Mesothelial cell of epicardium (in vitro differentiated cells): ENCODE measurements around the gene KLHL42. TPM values are rescaled to one million over a fixed set of nuclear protein-coding genes. Genes with fewer than 3 reads are reported as not detected.

Source experiments
- DNase-seq, 2 experiments: peaks; one replicate each; pipeline ENCODE4 v3.0.0; 2021; ENCODE audit warnings: low spot score in 2 of 2; ENCODE audit not compliant: unreplicated experiment in 2 of 2
- H3K27ac Mint-ChIP-seq: 2 replicates; pipeline ENCODE4 v1.8.0; 2021; ENCODE audit warnings: mixed read lengths
- H3K27me3 Mint-ChIP-seq: 2 replicates; pipeline ENCODE4 v1.8.0; 2021; ENCODE audit warnings: low read depth, mixed read lengths
- H3K36me3 Mint-ChIP-seq: 2 replicates; pipeline ENCODE4 v1.8.0; 2021; ENCODE audit warnings: mixed read lengths
- H3K4me1 Mint-ChIP-seq: 2 replicates; pipeline ENCODE4 v1.8.0; 2021; ENCODE audit warnings: mixed read lengths
- H3K4me3 Mint-ChIP-seq: 2 replicates; pipeline ENCODE4 v1.8.0; 2021; ENCODE audit warnings: mild to moderate bottlenecking, moderate library complexity, mixed read lengths
- H3K9me3 Mint-ChIP-seq: 2 replicates; pipeline ENCODE4 v1.8.0; 2021; ENCODE audit warnings: mixed read lengths
- total RNA-seq: library from RNA; stranded (reverse); gene quantifications from 3 replicates; pipeline ENCODE4 v1.2.1, GENCODE V29; 2021
- TF ChIP-seq, protein P1 (sequence below): fragments of 200-600 bp; sonication (generic); IDR thresholded peaks from one replicate; pipeline ENCODE4 v1.5.0; 2021; ENCODE audit warnings: antibody characterized with exemption; ENCODE audit not compliant: unreplicated experiment

KLHL42 gene
- total RNA-seq, 1 donor from 2014 or later, result 38.7 TPM

DNA sequence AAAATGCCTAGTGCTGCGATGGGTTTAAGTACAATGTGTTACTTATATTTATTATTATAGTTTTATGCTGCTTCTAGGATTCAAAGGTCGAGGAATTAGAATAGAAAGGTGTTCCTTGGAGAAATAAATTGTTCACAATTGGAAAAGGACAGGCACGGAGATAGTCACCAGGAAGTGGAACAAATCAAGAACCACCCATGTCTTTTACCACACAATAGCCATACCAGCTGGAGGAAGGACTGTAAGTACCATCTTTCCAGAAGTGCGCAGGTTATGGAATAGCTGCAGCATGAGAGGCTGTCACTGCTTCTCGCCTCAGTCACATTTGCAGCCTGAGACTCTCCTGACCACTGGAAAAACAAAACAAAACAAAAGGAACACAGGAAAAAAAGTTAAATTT is 40.5 kb downstream of the KLHL42 start:
- no peak overlapping the region for H3K4me3 Mint-ChIP-seq
- TF ChIP-seq, protein P1, sequence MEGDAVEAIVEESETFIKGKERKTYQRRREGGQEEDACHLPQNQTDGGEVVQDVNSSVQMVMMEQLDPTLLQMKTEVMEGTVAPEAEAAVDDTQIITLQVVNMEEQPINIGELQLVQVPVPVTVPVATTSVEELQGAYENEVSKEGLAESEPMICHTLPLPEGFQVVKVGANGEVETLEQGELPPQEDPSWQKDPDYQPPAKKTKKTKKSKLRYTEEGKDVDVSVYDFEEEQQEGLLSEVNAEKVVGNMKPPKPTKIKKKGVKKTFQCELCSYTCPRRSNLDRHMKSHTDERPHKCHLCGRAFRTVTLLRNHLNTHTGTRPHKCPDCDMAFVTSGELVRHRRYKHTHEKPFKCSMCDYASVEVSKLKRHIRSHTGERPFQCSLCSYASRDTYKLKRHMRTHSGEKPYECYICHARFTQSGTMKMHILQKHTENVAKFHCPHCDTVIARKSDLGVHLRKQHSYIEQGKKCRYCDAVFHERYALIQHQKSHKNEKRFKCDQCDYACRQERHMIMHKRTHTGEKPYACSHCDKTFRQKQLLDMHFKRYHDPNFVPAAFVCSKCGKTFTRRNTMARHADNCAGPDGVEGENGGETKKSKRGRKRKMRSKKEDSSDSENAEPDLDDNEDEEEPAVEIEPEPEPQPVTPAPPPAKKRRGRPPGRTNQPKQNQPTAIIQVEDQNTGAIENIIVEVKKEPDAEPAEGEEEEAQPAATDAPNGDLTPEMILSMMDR, result no peak
- H3K27ac Mint-ChIP-seq, result no peak overlapping the region
- no peaks in the 10 kb centered on the region for H3K36me3 Mint-ChIP-seq
- H3K9me3 Mint-ChIP-seq, result peaks cover 8% of the 10 kb centered on the region
- no peak for DNase-seq
- H3K27me3 Mint-ChIP-seq, result no peaks in the 10 kb centered on the region
- H3K4me1 Mint-ChIP-seq, result peaks cover 17% of the 10 kb centered on the region

DNA sequence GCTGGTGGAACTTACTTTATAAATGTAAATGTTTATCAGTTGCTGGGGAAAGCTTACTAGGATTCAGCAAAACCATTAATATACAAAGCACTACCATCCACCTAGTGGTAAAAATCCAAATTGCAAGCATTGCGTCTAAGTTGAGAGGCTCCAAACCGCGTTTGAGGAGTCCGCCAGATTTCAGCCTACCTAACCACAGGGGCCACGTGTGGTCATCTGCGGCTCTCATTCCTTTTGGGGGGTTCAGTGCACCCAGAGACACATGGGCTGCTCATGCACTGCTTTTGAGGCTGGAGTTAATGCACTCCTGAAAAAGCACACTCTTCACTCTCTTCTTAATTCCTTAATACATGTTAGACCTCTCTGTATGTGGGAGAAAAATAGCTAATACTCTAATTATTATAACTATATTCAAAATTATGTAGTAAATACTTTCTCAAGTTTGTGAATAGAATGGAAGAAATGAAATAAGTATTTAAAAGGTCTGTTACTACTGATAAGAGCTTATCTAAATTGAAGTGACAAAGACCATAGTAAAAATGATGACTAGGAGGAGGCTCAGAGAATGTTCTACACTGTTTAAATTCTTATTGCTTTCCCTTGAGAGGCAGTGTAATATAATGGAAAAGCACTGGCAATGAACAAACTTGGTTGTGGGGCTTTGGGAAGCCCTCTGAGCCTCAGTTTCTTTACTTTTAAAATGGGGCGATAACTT is 41.4 kb downstream of the KLHL42 start:
- Mint-ChIP-seq H3K9me3 (peaks cover 5% of the 10 kb centered on the region), H3K4me1 (peaks cover 17% of the 10 kb centered on the region), H3K27me3 (no peaks in the 10 kb centered on the region), H3K27ac (no peak overlapping the region), H3K36me3 (no peaks in the 10 kb centered on the region), H3K4me3 (no peak overlapping the region)
- TF ChIP-seq, protein P1, result peak; percentile 88
- DNase-seq, result no peak

DNA sequence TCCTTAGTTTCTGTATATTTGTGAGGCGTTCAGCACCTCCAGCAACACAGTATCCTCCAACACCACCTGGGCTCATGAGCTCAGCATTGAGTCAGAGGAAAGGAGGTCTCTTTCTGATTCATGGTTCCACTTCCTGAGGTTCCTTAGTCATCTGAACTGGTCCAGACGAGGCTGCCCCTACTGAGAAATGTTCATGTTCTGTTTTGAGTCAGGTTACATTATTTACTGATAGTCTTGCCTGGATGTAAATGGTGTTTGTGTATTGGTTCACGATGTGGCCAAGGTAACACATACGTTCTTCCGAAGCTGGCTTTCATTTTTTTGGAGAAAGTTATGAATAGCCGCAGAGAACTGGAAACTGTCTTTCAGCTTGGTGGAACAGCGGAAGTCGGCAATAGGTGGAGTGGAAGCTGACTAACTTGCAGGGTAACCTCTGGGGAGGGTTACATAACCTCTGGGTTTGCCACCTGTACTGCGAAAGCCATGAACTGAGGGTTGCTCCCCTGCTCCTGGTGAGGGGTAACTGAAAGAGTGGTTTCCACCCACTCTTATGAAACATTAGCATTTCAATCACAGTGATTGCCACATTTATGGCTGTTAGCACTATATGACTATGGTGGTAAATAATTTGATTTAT is 42.2 kb downstream of the KLHL42 start:
- DNase-seq, result no peak
- Mint-ChIP-seq H3K9me3 (no peaks in the 10 kb centered on the region), H3K4me1 (peaks cover 17% of the 10 kb centered on the region), H3K4me3 (no peak overlapping the region), H3K27ac (no peak overlapping the region), H3K27me3 (no peaks in the 10 kb centered on the region), H3K36me3 (no peaks in the 10 kb centered on the region)
- TF ChIP-seq, protein P1, result no peak

DNA sequence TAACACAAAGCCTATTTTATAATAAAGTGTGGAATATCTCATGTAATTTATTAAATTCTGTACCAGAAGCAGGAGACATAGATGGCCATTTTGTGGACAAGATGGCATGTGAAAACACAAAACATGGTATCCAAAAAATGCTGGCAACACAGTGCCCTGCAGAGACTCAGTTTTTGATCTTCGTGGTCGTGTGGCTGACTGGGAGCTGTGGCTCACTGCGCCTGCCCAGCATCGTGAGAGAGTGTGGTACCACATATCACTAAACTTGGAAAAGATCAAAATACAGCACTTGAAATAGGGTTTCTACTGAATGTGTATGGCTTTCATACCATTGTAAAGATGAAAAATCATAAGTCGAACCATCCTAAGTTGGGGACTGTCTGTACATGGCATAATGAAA is 43.0 kb downstream of the KLHL42 start:
- no peak for DNase-seq
- TF ChIP-seq, protein P1, result no peak
- peaks cover 17% of the 10 kb centered on the region for H3K4me1 Mint-ChIP-seq
- H3K27me3 Mint-ChIP-seq, result no peaks in the 10 kb centered on the region
- no peaks in the 10 kb centered on the region for H3K36me3 Mint-ChIP-seq
- H3K27ac Mint-ChIP-seq, result no peak overlapping the region
- H3K4me3 Mint-ChIP-seq, result no peak overlapping the region
- peaks cover 4% of the 10 kb centered on the region for H3K9me3 Mint-ChIP-seq

DNA sequence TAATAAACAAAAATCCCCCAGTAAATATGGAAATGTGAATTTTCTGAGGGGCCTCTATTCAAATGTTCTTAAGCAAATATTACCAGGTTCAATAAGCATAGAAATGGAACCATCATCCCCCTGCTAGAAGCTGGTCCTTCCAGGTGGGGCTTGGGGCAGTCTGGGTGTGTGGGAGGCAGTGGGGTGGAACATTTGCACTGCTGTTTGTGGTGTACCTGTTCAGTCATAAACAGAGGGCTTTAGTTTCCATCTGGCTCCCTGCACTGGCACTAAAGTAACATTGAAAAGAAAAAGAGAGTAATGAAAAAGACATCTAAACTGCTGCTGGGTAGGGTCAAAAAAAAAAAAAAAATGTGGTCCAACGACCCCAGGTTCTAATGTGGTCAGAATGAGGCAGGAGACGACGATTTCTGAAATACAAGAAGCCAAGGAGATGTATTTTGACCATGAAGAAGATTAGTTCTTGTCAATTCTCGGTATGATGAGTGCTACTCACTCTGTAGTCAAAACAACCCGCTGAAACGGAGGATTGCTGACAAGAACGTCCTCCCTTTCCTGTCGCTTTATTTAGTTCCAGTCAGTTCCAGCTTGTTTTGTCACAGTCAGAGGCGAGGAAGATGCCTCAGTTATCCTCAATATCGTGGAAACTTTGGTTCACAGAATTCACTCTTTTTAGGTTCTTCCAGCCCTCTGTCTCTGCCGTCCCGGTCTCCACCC is 44.3 kb downstream of the KLHL42 start:
- H3K9me3 Mint-ChIP-seq, result peaks cover 4% of the 10 kb centered on the region
- H3K4me3 Mint-ChIP-seq, result no peak overlapping the region
- H3K4me1 Mint-ChIP-seq, result peaks cover 13% of the 10 kb centered on the region
- no peaks in the 10 kb centered on the region for H3K36me3 Mint-ChIP-seq
- H3K27ac Mint-ChIP-seq, result no peak overlapping the region
- H3K27me3 Mint-ChIP-seq, result no peaks in the 10 kb centered on the region
- TF ChIP-seq, protein P1, result no peak
- DNase-seq, result no peak
